Measurements from ENCODE around the gene LCE7A.

Gene LCE7A, protein sequence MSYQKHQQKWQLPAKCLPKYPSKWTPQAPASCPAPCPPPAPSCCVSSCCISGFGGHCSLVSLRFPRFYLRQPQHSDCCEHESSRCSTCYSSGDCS

DNA sequence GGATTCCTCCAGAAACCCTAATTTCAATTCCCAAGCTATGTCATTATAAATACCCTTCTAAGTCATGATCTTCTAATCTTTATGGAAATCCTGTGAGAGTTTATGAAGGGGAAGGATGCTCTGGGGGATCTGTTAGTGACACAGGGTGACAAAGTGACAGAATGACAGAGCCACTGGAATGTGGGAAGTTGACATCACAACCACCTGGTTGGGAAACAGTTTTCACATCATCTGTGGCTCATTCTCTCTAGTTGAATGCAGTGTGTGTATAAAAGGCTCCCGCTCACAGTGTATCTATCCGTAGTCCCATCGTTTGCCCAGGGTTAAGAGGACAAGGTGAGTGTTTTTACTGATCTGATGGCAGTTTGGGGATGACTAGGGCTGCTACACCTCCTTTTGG is at the start of gene LCE7A:
Gene LCE7A (plus strand): TSS at position 301 of the 400 bp plus-strand sequence. CDS start 702 bp downstream, outside the sequence.
- no peak for DNase-seq

DNA sequence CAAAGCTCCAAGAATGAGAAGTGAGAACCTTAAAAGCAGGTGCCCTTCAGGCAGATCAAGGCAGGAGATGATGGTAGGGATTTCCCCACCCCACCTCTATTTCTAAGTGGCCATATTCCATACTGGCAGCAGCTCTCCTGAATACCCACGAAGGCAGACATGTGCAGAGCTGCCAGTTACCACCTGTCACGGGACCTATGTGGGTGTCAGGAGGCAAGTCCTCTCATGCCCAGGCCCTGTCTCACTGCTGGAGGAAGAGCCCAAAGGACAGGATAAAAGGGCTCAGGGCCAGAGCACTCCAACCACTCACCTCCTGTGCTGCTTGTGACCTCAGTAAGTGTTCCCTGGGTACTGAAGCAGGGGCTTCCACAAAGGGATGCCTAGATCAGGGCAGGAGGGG is 48.7 kb upstream of the LCE7A start:
- no peak for DNase-seq

DNA sequence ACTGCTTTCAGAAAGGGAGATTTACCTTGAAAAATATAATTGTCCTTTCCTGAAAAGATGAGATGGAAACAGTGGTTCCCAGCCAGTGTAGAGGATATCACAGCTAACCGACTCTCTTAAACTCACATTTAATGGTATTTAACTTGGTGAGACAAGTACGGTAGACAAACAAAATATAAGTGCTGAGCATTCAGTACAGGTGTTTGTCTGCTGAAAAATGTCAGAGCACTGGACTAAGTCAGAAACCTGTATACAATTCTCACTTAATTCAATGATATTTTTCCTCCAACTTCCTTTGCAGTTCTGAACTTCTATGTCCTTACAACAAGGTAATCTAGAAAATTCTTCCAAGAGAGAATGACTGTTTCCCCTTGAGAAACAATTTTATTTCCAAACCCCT is 48.1 kb upstream of the LCE7A start, which contains the start of gene LCE1B:
Gene LCE1B (plus strand): TSS at position 301 of the 400 bp plus-strand sequence. CDS start 476 bp downstream, outside the sequence.
- DNase-seq, result no peak

DNA sequence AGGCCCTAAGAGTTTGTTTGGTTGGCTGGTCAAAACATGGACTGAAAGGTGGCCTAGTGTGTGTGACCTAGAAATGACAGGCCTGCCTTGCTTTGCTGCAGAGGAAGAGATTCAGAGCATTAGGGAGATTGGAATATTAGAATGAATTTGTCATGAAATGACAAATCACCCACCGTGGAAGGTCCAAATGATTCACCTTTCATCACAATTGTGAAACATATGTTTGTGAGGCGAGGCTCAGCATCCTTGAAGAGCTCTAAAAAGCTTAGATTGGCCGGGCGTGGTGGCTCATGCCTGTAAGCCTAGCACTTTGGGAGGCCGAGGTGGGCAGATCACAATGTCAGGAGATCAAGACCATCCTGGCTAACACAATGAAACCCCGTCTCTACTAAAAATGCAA is 42.5 kb upstream of the LCE7A start:
- no peak for DNase-seq

DNA sequence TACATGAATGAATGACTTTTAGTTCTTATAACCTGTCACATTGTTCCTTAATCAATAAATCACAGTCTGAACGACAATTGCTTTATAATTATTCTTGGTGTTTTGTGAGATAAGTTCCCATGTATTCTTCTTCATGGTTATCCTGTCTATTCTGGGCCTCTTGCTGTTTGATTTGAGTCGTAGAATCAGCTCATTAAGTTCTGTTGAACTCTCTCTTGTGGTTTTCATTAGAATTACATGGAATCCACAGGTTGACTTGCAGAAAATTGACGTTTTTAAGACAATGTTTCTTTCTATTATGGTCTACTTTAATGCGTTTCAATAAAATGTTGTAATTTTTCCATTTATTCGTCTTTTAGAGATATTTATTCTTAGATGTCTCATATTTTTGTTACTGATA is 36.5 kb upstream of the LCE7A start:
- DNase-seq, result no peak

DNA sequence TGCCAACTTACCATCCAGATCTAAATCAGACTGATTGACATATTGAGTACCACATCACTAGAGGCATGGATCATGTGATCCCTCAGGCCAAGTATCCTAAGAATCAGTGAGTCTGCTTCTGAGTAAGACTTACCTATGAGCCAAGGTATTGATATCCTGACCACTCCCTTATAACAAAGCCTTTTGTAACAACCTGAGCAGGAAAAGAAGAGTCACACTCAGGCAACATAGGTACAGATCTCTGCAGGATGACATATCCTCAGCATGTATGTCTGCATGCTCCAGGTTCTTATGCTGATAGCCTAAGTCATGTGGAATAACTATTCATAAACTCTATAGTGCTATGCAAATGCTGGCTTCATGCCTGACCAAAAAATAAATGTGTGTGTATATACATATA is 34.8 kb upstream of the LCE7A start:
- no peak for DNase-seq

DNA sequence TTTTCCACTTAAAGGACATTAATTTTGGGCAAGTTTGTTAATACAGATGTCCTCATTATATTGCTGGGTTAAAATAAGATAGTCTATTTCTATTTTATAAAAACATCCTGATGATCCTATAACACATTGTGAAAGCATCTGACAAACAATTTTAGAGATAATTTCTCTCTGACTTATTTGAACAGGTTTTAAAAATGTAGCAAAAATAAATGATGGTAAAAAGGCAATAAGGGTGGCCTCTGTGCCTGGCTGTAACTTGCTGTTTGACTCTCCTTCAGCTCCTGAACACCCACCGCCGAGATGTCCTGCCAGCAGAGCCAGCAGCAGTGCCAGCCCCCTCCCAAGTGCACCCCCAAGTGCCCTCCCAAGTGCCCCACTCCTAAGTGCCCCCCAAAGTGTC is 32.6 kb upstream of the LCE7A start, which contains the start of gene LCE1A:
Gene LCE1A (plus strand): TSS at position 301 of the 400 bp plus-strand sequence. CDS start 0 bp downstream, at position 301.
- no peak for DNase-seq

DNA sequence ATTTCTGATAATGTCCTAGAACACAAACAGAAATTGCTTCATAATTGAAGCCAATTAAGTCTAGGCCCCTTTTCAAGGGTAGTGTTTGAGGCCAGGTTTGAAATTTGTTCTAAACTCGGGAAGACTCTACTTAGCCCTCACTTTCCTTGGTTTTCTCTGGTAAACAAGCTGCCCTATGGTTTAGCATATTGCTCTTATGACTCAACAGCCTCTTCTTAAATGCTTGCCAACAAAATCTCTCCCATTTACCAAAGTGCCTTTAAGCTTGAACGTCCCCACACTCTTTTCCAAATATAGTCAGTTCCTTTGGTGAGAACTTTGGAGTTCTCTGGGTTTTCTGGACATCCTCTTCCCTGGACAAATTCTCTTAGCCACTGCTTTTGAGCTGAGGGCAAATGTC is 22.9 kb upstream of the LCE7A start:
- no peak for DNase-seq

DNA sequence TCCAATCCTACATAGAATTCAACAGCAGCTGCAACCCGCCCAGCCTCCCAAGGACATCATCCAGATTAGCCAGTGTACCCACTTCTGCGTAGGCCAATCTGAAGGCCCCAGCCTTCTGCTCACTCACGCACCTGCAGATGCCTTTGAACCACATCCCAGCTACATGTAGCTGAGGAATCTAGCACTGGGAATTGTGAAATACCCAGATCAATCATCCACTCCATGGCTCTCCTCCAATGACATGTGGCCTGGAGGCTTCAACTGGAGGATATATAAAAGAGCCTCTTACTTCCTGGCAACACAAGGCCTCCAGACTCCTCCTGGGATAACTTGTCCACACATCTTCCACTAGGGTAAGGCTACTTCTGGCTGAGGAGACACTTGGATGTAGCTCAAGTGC is 17.2 kb upstream of the LCE7A start, which contains the start of gene LCE6A:
Gene LCE6A (plus strand): TSS at position 301 of the 400 bp plus-strand sequence. CDS start 665 bp downstream, outside the sequence.
- no peak for DNase-seq

DNA sequence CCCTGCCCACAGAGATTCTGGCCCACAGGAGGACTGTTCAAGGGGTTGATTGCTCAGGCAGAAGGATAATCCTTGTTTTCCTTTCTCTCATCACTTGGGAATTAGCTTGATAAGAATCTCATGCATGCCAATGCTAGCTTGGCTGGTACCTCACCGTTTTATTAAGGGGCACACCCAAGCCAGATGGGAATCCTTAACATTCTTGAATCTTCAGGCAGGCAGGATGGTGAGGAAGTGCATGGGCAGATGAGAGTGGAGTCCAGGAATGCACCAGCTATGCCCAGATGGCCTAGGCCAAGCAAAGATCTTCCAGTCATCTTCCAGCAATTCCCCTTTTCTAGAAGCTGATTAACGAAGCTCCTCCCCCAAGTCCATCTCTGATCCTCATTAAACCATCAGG is 4.1 kb upstream of the LCE7A start:
- no peak for DNase-seq

DNA sequence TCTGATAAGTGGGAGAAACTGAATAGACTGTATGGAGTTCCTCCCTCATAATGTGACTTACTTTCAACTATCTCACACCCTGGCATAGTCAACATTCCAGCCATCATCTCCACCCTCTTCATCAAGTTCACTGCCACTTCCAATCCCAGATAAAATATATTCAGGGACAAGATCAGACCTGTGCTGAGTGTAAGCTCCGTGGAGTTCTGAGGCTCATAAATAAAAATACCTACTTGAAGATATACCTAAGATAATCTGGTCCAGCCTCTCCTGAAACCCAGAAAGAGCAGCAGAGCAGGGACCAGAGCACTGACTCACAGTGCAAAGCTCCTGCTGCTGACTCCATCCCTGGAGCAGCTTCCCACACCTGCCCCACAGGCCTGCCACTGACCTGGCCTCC is 1.7 kb upstream of the LCE7A start:
- no peak for DNase-seq

DNA sequence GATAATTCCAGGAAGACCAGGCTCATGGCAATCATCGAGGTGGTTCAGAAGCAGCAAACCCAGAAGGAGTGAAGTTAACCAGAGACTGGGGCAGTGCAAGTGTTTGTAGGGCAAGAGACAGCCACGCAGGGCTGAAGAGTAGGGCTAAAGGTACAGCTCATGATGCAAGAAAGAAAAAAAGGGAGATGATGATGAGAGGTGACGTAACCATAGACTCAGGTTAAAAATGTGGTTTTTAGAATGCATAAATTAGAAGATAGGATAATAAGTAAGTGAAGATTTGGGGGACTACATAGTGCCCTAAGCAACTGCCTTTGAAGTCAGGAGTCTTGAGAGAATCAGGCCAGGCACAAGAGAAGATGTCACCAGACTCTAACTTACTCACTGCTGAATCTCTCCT is 333 bp downstream of the LCE7A start:
- DNase-seq, result no peak

DNA sequence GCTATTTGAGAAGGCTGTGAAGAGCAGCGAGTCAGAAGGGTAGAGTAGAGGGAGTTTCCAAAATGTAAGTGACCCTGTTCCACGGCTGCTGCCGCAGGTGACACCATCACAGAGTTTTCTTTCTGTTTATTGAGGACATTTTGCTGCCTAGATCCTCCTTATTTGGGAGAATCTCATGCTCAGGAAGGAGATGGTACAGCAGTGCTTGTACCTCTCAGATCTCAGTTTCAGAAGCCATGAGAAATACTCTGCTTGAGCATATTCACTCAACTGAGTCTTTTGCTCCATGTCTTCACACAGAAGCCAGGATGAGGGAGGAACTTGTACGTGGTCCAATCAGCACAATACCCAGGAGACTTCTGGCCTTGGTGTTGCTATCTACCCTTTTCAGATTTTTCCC is 1.6 kb downstream of the LCE7A start:
- DNase-seq, result no peak

DNA sequence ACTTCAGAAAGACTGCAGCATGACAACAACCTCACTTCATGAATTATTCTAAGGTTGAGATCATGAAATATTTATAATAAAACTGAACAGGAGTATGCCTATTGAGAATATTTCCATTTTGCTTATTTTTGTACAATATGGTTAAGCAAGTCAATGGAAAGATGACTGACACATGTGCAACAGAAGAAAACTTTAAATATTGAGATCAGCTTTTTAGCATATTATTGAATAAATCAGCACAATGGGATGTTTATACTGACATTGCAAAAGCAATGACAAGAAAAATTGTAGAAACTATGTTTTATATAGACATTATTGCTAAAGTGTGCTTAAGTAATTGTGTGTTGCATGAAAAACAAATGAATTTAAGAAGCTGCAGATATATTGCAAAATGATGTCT is 4.6 kb downstream of the LCE7A start:
- no peak for DNase-seq

DNA sequence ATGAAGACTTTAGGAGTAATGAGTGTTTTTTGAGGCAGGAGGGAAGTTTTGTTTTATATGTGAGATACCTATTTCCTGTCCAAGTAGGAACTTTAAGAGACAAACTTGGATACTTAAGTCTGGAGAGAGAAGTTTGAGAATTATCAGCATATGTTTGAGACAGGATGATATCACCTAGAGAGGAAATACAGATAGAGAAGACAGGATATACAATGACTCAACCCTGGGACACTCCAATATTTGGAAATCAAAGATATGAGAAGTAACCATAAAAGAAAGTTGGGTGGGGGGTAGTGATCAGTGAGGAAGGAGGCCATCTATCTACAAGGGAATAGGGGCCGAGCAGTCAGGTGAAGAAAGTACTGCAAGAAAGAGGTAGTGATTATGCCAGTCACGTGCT is 6.5 kb downstream of the LCE7A start:
- DNase-seq, result no peak

DNA sequence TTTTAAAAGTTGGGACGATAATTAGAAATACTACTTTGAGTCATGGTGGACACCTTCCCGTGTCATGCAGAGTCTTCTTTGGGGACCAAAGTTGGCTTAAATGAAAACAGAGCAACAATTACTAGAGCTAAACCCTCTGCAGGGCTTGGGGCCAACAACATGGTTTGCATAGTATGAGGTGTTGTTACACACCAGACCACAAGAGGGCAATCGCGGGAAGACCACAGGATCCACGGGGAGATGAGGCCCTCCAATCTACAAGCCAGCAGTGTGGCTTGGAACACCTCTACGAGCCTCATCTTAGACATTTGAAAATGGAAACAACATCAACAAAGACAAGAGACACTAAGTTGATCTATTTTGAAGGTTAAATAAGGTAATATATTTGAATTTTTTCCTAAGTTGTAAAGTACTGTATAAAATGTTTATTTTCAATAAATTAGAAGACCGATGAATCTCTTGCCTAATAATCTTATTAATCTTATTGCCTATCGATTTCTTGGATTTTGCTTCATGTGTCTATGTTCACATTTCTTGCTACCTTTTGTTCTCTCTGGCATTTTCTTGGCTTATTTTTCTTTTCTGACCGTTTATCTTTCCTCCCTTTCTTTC is 10.1 kb downstream of the LCE7A start:
- peak; percentile 67 for DNase-seq

DNA sequence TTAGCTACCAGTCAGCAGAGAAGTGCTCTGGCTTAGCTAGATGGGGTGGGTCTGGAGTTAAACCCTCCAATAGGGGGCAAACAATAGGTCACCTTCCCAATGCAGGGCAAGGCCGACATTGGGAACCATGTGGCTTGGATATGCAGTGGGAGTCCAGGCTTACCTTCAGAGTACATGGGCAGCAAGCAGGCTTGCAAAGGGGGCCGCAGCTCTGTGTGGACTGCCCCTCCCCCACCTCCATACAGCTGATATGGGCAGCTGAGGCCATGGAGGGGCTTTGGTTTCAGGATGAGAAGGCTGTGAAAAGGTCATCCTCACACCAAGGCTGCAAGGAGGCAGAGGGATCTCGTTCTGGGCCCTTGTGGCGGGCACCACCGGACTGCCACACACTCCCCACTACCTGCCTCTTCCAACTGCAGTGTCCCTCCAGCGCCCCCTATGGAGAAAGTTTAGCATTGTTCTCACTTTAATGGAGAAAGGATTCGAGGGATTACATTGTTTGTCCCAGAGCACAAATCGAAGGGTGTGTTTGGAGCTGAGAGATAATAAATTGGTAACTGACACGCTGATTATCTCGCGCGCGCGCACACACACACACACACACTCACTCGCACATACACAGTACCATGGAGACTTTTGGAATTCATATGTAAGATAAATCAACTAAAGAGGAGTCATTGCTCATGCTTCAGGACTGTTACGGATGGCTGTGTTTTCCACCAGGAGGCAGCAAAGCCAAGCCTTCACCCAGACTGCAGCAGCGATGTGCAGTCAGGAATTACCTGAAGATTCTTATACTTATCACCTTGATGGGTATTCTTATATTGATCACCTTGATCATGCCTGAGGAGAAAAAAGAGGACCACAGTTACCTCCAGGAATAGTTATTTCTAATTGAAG is 11.3 kb downstream of the LCE7A start:
- peak; percentile 26 for DNase-seq

DNA sequence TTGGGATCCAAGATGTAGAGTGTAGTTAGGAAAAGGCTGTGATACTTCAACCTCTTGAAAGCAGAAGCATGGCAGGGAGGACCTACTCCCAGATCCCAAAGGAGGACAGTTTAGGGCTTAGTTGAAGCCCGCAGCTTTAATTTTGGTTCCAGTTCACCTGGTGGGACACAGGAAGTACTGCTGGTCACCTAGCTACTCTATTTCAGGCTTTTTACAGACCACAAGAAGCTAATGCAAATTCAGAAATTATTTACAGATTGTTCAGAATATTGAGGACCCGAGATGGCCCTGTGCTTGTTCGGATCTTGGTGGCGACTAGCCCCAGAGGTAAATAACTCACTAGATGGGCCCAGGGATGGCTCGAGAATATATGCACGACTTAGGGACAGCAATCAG is 11.9 kb downstream of the LCE7A start:
- DNase-seq, result no peak

DNA sequence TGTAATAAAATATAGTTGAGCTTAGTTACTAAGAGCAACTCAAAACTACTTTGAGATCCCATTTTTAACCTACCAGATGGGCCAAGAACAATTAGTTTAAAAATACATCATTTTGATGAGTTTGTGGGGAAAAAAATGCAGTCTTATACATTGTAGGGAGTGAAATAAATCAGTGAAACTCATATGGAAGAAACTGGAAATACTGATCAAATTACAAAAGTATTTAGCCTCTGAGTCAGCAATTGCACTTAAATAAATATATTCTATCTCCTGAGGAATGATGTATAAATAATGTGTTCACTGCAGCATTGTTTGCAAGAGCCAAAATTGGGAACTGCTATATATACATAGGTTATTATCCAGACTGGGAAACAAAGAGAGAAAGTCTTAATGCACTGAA is 13.7 kb downstream of the LCE7A start:
- DNase-seq, result peak; percentile 70

DNA sequence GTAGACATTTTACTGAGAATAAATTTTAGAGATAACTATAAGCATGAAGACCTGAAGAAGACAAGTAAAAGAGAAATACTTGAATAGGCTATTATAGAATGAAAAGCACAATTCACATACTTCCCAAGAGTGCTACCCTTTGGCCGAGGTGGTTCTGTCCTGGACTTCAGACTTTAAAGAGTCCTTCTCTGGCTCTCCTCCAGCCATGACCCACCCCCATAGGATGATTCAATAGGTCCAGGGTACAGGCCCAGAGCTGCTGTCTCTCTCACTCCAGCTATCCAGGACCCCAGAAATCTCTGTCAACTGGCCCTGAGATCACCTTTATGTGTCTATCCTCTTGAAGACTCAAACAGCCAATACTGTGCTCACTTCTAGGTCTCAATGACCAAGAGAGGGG is 17.0 kb downstream of the LCE7A start:
- no peak for DNase-seq

DNA sequence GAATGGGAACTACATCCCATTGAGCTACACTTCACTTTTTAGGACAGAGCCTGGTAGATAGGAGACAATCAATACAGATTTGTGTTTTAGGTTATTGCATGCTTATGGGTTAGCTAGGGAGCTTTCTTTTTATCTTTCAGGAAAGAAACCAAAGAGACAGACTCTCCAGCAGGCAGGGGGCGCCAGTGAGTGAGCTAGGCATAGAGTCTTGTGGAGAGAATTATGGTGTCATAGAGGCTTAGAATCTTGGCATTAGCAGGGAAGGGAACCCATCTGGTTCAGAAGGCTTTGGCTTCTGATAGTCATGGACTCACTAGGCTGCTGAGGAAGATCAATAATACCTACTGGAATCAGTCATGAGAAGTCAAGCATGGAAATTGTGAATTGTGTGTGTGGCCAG is 18.2 kb downstream of the LCE7A start, which contains the start of gene SMCP:
Gene SMCP (plus strand): TSS at position 281 of the 400 bp plus-strand sequence. CDS start 6,101 bp downstream, outside the sequence.
- DNase-seq, result no peak

DNA sequence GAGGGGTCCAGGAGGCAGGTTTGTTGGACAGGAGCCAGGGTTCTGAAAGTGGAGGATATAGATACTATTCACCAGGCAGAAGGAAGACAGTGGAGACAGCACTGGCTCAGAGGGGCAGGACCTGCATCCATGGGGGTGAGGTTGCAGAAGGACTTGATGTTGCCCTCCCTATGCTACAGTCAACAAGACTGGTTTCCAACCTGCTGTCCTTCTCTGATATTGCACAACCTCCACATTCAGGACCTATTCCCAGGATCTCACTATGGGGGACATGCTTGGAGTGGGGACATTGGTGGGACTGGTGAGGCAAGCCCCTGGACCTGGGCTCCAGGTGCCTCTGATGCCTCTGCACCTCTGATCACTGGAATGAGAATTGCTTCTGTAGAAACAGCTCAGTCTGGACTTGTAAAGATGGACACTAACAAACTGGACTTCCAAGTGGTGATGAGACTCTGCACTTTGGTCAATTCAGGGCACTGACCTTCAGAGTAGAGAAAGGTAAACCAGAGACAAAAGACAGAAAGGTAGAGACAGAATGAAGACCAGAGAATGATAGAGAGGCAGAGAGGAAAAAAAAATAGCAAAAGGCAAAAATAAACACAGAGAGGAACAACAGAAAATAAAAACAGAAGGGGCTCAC is 19.9 kb downstream of the LCE7A start:
- no peak for DNase-seq

DNA sequence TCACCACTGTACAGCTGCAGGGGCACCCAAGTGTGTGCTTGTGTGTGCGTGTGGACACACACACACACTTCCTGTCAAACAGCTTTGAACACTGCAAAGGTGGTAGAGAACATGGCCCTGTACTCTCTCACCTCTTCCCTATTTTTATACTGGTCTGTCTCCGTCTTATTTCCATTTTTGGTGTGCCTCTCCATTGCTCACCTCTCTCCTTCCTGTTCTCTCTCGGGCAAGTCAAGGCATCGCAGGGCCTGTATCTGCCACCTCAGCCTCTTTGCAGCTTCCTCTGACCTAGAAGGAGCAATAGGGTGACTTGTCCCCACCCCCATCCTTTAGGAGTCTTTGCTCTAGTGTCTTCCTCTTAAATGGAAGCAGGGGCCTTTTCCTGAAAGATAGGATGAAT is 20.5 kb downstream of the LCE7A start:
- no peak for DNase-seq

Measured in fibroblast of upper back skin (primary cell).